A549 (cell line): ENCODE measurements around the gene PRDX5. TPM values are rescaled to one million over a fixed set of nuclear protein-coding genes. Genes with fewer than 3 reads are reported as not detected.

Experiments used
- ATAC-seq, 2 experiments: fragments of 200-7000 bp in 1 of 2; fragments of >200 bp in 1 of 2; cut with Nextera tagmentation in 1 of 2; cut with Tn5 transposase in 1 of 2; 3 replicates each; pipeline versions ENCODE4 v1.8.0 to v1.9.1; 2018 to 2020; ENCODE audit warnings: mild to moderate bottlenecking in 1 of 2, moderate library complexity in 1 of 2
- CTCF ChIA-PET: fragments of 300-600 bp; sonication (Branson Sonifier 250); formaldehyde crosslinking; extraction: SDS; loops from one replicate; lab custom pipeline; 2021; ENCODE audit warnings: antibody characterized with exemption, inconsistent platforms; lab: Yijun Ruan, JAX
- POLR2A ChIA-PET: fragments of 350-600 bp; formaldehyde crosslinking; extraction: SDS; loops from one replicate; lab custom pipeline; 2021; ENCODE audit warnings: antibody characterized with exemption, inconsistent platforms; lab: Yijun Ruan, JAX
- DNase-seq, 2 experiments: peaks; one replicate each; pipeline versions ENCODE4 v3.0.0 to v3.0.0-alpha.2; 2011 to 2016; ENCODE audit warnings: low read depth in 1 of 2, low spot score in 1 of 2
- FAIRE-seq: peaks from 2 replicates; lab custom pipeline; 2011; peaks lifted over from hg19 to GRCh38; lab: Jason Lieb, UNC
- H3K27ac ChIP-seq, 2 experiments: fragments of >200 bp; sonication (Bioruptor Twin); formaldehyde crosslinking; 3 replicates each; pipeline ENCODE4 v1.5.1; 2016 to 2017
- H3K4me1 ChIP-seq: fragments of >200 bp; sonication (Bioruptor Twin); formaldehyde crosslinking; 3 replicates; pipeline ENCODE4 v1.6.1; 2016
- H3K4me2 ChIP-seq: fragments of >200 bp; sonication (Bioruptor Twin); formaldehyde crosslinking; 3 replicates; pipeline ENCODE4 v1.6.1; 2016
- H3K4me3 ChIP-seq: fragments of >200 bp; sonication (Bioruptor Twin); formaldehyde crosslinking; 3 replicates; pipeline ENCODE4 v1.5.1; 2016
- H3K9me3 ChIP-seq: fragments of >200 bp; sonication (Bioruptor Twin); formaldehyde crosslinking; 3 replicates; pipeline ENCODE4 v1.6.1; 2016
- CBX8 ChIP-seq: fragments of 200-600 bp; sonication (generic); IDR thresholded peaks from 2 replicates; pipeline ENCODE4 v1.6.1; 2016
- CTCF ChIP-seq: fragments of >200 bp; sonication (Bioruptor Twin); formaldehyde crosslinking; IDR thresholded peaks from 3 replicates; pipeline ENCODE4 v1.5.1; 2016
- EHF ChIP-seq: fragments of 250-450 bp; sonication (Bioruptor Pico); IDR thresholded peaks from 2 replicates; pipeline ENCODE4 v1.5.0; 2020; ENCODE audit warnings: mild to moderate bottlenecking
- HDAC2 ChIP-seq: fragments of 200-600 bp; sonication (generic); IDR thresholded peaks from 2 replicates; pipeline ENCODE4 v1.6.1; 2016
- RAD21 ChIP-seq, 2 experiments: fragments of >200 bp in 1 of 2; sonication (Bioruptor Twin) in 1 of 2; formaldehyde crosslinking in 1 of 2; IDR thresholded peaks in 1 of 2; conservative IDR thresholded peaks in 1 of 2; 2 replicates in 1 of 2; 3 replicates in 1 of 2; pipeline ENCODE4 v1.6.1; 2012 to 2018; ENCODE audit warnings: inconsistent platforms in 1 of 2
- RFX5 ChIP-seq: fragments of 450-650 bp; IDR thresholded peaks from 2 replicates; pipeline ENCODE4 v1.7.1; 2014; ENCODE audit warnings: antibody characterized with exemption, mild to moderate bottlenecking, moderate library complexity
- RNF2 ChIP-seq: fragments of 200-600 bp; sonication (generic); IDR thresholded peaks from 2 replicates; pipeline ENCODE4 v1.6.1; 2016; ENCODE audit warnings: low read depth, mild to moderate bottlenecking, antibody characterized with exemption, moderate library complexity, borderline replicate concordance
- TFCP2L1 ChIP-seq: fragments of 250-450 bp; sonication (Bioruptor Pico); IDR thresholded peaks from 2 replicates; pipeline ENCODE4 v1.5.0; 2021; ENCODE audit warnings: mild to moderate bottlenecking
- ZC3H11A ChIP-seq: fragments of 450-650 bp; IDR thresholded peaks from 2 replicates; pipeline ENCODE4 v1.6.1; 2014; ENCODE audit warnings: antibody characterized with exemption, mild to moderate bottlenecking
- ZSCAN20 ChIP-seq: fragments of 250-450 bp; sonication (Bioruptor Pico); IDR thresholded peaks from 2 replicates; pipeline ENCODE4 v1.8.0; 2022; ENCODE audit warnings: mild to moderate bottlenecking, moderate library complexity
- WGBS: methylation state at CpG from one replicate; pipeline ENCODE4 v1.1.6; 2017; ENCODE audit errors: missing lambda C conversion rate; 5-methylcytosine and 5-hydroxymethylcytosine counted together
- polyA plus RNA-seq, 4 experiments: library from polyadenylated mRNA; depleted of rRNA in 3 of 4; stranded (reverse); fragments of >200 nt; fragmentation: RNase III in 1 of 4; extraction: RNeasy Plus Mini Kit Qiagen cat#74134 plus additional on column Dnase treatment in 1 of 4; gene quantifications; 2 replicates in 3 of 4; 3 replicates in 1 of 4; pipeline ENCODE4 v1.2.3, GENCODE V29; 2011 to 2017
- TF ChIP-seq, protein P1 (sequence below): fragments of 200-600 bp; sonication (generic); IDR thresholded peaks from 2 replicates; pipeline ENCODE4 v1.6.1; 2016; ENCODE audit warnings: antibody characterized with exemption, mild to moderate bottlenecking, moderate library complexity
- TF ChIP-seq, protein P2 (sequence below): IDR thresholded peaks from 2 replicates; pipeline ENCODE4 v1.6.1; 2012; ENCODE audit warnings: low read depth, borderline replicate concordance
- TF ChIP-seq, protein P3 (sequence below): fragments of 150-350 bp; IDR thresholded peaks from 2 replicates; pipeline ENCODE4 v1.6.1; 2014; ENCODE audit warnings: low read depth, mild to moderate bottlenecking, low read length

The PRDX5 gene
- polyA plus RNA-seq, 2 of the 4 experiments (the other 2 are of a cell fraction): 377 to 491 TPM

DNA sequence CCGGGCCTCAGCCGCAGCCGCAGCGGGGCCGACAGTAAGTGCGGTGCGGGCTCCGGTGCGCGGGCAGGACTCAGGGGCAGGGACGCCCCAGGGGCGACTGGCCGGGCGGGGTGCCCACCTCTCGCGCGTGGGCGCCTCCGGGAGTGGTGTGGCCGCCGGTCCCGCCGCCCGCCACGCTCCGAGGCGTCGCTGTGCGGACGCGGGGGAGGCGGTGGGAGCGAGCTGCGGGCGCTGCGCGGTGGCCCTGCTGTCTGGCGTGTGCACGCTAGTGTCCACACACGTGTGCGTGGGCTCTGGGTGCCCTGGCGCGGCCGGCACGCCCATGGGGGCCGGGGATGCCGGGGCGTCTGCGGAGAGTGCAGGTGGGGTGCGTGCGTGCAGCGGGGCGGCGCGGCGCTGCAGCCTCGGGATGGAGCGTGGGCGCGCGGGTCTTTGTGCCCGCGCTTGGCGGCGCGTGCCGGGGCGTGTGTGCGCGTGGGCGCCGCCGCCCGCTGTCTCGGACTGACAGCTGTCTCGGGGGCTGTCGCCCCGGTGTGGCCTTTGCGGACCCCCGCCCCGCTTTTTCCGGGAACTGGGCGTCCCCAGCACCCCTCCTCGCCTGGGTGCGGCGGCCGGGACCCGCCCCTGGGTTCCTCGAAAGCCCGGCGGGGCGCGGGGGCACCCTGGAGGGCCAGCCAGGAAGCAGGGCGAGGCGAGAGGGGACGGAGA lies 26.0 kb upstream of the PRDX5 start:
- TF ChIP-seq CBX8 (no peak), HDAC2 (no peak), RNF2 (no peak), EHF (no peak)
- TF ChIP-seq, protein P1, sequence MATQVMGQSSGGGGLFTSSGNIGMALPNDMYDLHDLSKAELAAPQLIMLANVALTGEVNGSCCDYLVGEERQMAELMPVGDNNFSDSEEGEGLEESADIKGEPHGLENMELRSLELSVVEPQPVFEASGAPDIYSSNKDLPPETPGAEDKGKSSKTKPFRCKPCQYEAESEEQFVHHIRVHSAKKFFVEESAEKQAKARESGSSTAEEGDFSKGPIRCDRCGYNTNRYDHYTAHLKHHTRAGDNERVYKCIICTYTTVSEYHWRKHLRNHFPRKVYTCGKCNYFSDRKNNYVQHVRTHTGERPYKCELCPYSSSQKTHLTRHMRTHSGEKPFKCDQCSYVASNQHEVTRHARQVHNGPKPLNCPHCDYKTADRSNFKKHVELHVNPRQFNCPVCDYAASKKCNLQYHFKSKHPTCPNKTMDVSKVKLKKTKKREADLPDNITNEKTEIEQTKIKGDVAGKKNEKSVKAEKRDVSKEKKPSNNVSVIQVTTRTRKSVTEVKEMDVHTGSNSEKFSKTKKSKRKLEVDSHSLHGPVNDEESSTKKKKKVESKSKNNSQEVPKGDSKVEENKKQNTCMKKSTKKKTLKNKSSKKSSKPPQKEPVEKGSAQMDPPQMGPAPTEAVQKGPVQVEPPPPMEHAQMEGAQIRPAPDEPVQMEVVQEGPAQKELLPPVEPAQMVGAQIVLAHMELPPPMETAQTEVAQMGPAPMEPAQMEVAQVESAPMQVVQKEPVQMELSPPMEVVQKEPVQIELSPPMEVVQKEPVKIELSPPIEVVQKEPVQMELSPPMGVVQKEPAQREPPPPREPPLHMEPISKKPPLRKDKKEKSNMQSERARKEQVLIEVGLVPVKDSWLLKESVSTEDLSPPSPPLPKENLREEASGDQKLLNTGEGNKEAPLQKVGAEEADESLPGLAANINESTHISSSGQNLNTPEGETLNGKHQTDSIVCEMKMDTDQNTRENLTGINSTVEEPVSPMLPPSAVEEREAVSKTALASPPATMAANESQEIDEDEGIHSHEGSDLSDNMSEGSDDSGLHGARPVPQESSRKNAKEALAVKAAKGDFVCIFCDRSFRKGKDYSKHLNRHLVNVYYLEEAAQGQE: no peak
- Histone ChIP-seq H3K4me1 (peaks cover 5% of the 10 kb centered on the region; the same call in 2 of the 3 replicates), H3K4me2 (peak overlapping the region; percentile 49), H3K9me3 (no peaks in the 10 kb centered on the region), H3K4me3 (no peak overlapping the region), H3K27ac (0 out of 6 replicates have a peak overlapping the region, but pooled peaks of 1 of the 2 experiments have one; percentile 30)
- WGBS: 36% methylated on average over 10 of the region's 96 CpGs
- ATAC-seq (no peak), DNase-seq (no peak), FAIRE-seq (no peak)
- CTCF ChIA-PET: interaction anchor here (1.1 to 20.5 kb wide), 2 partner anchors 10 to 12 kb away, joined by 3 to 448 read pairs; partner anchors contain the start of genes CATSPERZ and ESRRA
- POLR2A ChIA-PET: no interaction called here

DNA sequence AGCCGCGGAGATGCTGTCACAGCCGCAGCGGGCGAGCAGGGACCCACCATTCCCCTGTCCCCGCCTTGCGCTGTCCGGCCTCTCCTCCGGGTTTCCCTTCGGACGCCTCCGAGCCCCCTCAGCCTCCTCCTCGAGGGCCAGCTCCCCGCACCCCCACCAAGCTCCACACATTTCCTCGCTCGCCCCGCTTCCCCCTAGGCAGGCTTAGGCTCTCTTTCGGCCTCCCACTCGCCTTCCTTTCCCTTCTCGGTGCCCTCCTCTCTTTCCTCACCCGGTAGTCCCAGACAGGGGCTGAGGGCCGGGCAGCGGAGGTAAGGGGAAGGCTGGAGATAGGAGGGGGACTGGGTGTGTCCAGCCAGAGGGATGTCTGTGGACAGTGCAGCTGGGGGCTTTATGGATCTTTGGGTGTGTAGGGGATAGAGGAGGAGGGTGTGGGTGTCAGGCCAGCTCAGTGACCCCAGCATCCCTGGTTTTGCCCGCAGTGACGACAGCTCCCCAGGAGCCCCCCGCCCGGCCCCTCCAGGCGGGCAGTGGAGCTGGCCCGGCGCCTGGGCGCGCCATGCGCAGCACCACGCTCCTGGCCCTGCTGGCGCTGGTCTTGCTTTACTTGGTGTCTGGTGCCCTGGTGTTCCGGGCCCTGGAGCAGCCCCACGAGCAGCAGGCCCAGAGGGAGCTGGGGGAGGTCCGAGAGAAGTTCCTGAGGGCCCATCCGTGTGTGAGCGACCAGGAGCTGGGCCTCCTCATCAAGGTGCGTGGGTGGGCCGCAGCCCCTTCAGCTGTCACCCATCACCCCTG lies 25.3 kb upstream of the PRDX5 start:
- no peak overlapping the region for H3K4me3 ChIP-seq
- peaks cover 5% of the 10 kb centered on the region; the same call in 2 of the 3 replicates for H3K4me1 ChIP-seq
- no peaks in the 10 kb centered on the region for H3K9me3 ChIP-seq
- no peak for DNase-seq
- no peak overlapping the region for H3K4me2 ChIP-seq
- H3K27ac ChIP-seq: no peak overlapping the region
- 86% methylated on average over 34 of the region's 42 CpGs for WGBS
- TF ChIP-seq, protein P2, sequence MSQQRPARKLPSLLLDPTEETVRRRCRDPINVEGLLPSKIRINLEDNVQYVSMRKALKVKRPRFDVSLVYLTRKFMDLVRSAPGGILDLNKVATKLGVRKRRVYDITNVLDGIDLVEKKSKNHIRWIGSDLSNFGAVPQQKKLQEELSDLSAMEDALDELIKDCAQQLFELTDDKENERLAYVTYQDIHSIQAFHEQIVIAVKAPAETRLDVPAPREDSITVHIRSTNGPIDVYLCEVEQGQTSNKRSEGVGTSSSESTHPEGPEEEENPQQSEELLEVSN: no peak
- TF ChIP-seq, protein P3, sequence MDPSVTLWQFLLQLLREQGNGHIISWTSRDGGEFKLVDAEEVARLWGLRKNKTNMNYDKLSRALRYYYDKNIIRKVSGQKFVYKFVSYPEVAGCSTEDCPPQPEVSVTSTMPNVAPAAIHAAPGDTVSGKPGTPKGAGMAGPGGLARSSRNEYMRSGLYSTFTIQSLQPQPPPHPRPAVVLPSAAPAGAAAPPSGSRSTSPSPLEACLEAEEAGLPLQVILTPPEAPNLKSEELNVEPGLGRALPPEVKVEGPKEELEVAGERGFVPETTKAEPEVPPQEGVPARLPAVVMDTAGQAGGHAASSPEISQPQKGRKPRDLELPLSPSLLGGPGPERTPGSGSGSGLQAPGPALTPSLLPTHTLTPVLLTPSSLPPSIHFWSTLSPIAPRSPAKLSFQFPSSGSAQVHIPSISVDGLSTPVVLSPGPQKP: no peak
- TF ChIP-seq CTCF (no peak), TFCP2L1 (CRISPR knock-in tag) (no peak), RAD21 (conservative IDR thresholded peaks at IDR 0.05 in 1 of 2, IDR thresholded peaks at IDR 0.05 in 1 of 2) (no peak), ZC3H11A (no peak), ZSCAN20 (CRISPR knock-in tag) (no peak), RFX5 (no peak)
- TF ChIP-seq, all 56 proteins: peak for 0
- ChIA-PET POLR2A (no interaction called here), CTCF (interaction anchor here (1.0 to 20.5 kb wide), 4 partner anchors 10 to 39 kb away, joined by 3 to 448 read pairs (median 4); partner anchors contain the start of genes CATSPERZ and ESRRA)
- no peak for FAIRE-seq
- no peak for ATAC-seq
